ENCODE data around the gene CKS1B. TPM values are rescaled to one million over a fixed set of nuclear protein-coding genes. Genes with fewer than 3 reads are reported as not detected.
A peak's percentile ranks its signal among the peaks of the same experiment; 100 is the strongest.

The CKS1B gene
- total RNA-seq, 5 donors from 2014 or later (not counting 1 experiment from before 2014, with no cell fraction given) = 7.9 to 11.8 (median 10.3) TPM

GRCh38 chr1:154999571-155000410 is 25.3 kb downstream of the CKS1B start:
- peak overlapping the region; percentile 66 to 97 for H3K4me3 ChIP-seq (ENCODE audit: control insufficient read depth in 1 of 2, extremely low read depth in 1 of 2, low read length in 1 of 2)
- Mint-ChIP-seq H3K27me3 (no peaks in the 10 kb centered on the region), H3K36me3 (no peaks in the 10 kb centered on the region), H3K9me3 (no peaks in the 10 kb centered on the region), H3K4me3 (peak overlapping the region; percentile 68 to 89 (median 86)), H3K27ac (peak overlapping the region; percentile 92 to 94), H3K4me1 (peaks cover 35 to 41% (median 41%) of the 10 kb centered on the region in 3 donors)
- peak overlapping the region; percentile 95 for H3K27ac ChIP-seq (ENCODE audit: low read length)
- WGBS (ENCODE audit: insufficient coverage) = 2% methylated on average over 29 of the region's 50 CpGs
- peak in 5 of 35 experiments; percentile 30 to 72 (median 39) for DNase-seq
- peaks cover 17 to 69% of the 10 kb centered on the region in 2 experiments for H3K4me1 ChIP-seq (ENCODE audit: control insufficient read depth in 1 of 2, extremely low read depth in 1 of 2, insufficient read depth in 2 of 2, low read length in 2 of 2)
- ChIA-PET POLR2A (interaction anchor here in 1 of 2 donors (0.6 to 0.7 kb wide), 3 partner anchors 21 to 47 kb away, joined by 3 to 4 read pairs (median 3); no protein-coding TSS in a partner anchor), CTCF (interaction anchor here (0.5 to 2.1 kb wide), 13 partner anchors 9 to 1013 kb away, joined by 3 to 29 read pairs (median 5); partner anchors contain the start of genes FLAD1 (in 1 of the 2), PBXIP1 (in 1 of the 2) and RAB13 (in 1 of the 2))
- H3K36me3 ChIP-seq (ENCODE audit: control insufficient read depth in 2 of 2, extremely low read depth in 1 of 2, insufficient read depth in 1 of 2, low read length in 1 of 2) = no peaks in the 10 kb centered on the region
- H3K9me3 ChIP-seq = no peaks in the 10 kb centered on the region
- no peaks in the 10 kb centered on the region for H3K27me3 ChIP-seq (replicated peaks in 1 of 2; ENCODE audit: control insufficient read depth in 2 of 2, extremely low read depth in 1 of 2, insufficient read depth in 2 of 2, low read length in 1 of 2)
- ATAC-seq (replicated peaks in 1 of 4) = peak in 1 of 4 experiments; percentile 5

- ChIA-PET CTCF (interaction anchor here (0.6 to 2.1 kb wide), 6 partner anchors 10 to 1014 kb away, joined by 3 to 29 read pairs (median 6); partner anchors contain the start of genes FLAD1 (in 1 of the 2), PBXIP1 (in 1 of the 2) and RAB13 (in 1 of the 2)), POLR2A (interaction anchor here in 1 of 2 donors (0.6 to 0.7 kb wide), 3 partner anchors 20 to 46 kb away, joined by 3 to 4 read pairs (median 3); no protein-coding TSS in a partner anchor)
- H3K36me3 Mint-ChIP-seq = no peaks in the 10 kb centered on the region
Measured at GRCh38 chr1:155000411-155000725, 25.9 kb downstream of the CKS1B start.

GRCh38 chr1:155000726-155001424 is 26.4 kb downstream of the CKS1B start:
- H3K27ac ChIP-seq (ENCODE audit: low read length) = peak overlapping the region; percentile 95
- H3K36me3 ChIP-seq (ENCODE audit: control insufficient read depth in 2 of 2, extremely low read depth in 1 of 2, insufficient read depth in 1 of 2, low read length in 1 of 2) = no peaks in the 10 kb centered on the region
- POLR2A ChIA-PET = interaction anchor here in 1 of 2 donors (0.7 kb wide), 1 partner anchor 1105 kb away, joined by 4 read pairs; no protein-coding TSS in a partner anchor
- no peaks in the 10 kb centered on the region for H3K9me3 Mint-ChIP-seq
- under 1% methylated on average over 23 of the region's 43 CpGs for WGBS (ENCODE audit: insufficient coverage)
- peak in 32 of 35 experiments; percentile 32 to 80 (median 50) for DNase-seq
- H3K4me3 ChIP-seq (ENCODE audit: control insufficient read depth in 1 of 2, extremely low read depth in 1 of 2, low read length in 1 of 2) = peak overlapping the region; percentile 72 to 97
- ATAC-seq (replicated peaks in 1 of 4) = peak; percentile 31 to 44 (median 39)
- peaks cover 21 to 80% of the 10 kb centered on the region in 2 experiments for H3K4me1 ChIP-seq (ENCODE audit: control insufficient read depth in 1 of 2, extremely low read depth in 1 of 2, insufficient read depth in 2 of 2, low read length in 2 of 2)
- H3K9me3 ChIP-seq = no peaks in the 10 kb centered on the region
- peaks cover 44 to 52% (median 50%) of the 10 kb centered on the region in 3 donors for H3K4me1 Mint-ChIP-seq
- peak overlapping the region; percentile 84 to 89 (median 88) for H3K4me3 Mint-ChIP-seq
- H3K36me3 Mint-ChIP-seq = no peaks in the 10 kb centered on the region
- CTCF ChIA-PET = interaction anchor here (0.6 to 2.1 kb wide), 6 partner anchors 9 to 84 kb away, joined by 3 to 29 read pairs (median 4); partner anchors contain the start of gene FLAD1 (in 1 of the 2)
- H3K27me3 ChIP-seq (replicated peaks in 1 of 2; ENCODE audit: control insufficient read depth in 2 of 2, extremely low read depth in 1 of 2, insufficient read depth in 2 of 2, low read length in 1 of 2) = no peaks in the 10 kb centered on the region
- H3K27me3 Mint-ChIP-seq = no peaks in the 10 kb centered on the region
- H3K27ac Mint-ChIP-seq = peak overlapping the region; percentile 84 to 85

More at GRCh38 chr1:155000411-155000725, 25.9 kb downstream of the CKS1B start:
- ATAC-seq (replicated peaks in 1 of 4) (no peak), DNase-seq (peak in 1 of 35 experiments; percentile 42)
- Histone ChIP-seq H3K9me3 (no peaks in the 10 kb centered on the region), H3K27ac (ENCODE audit: low read length) (peak overlapping the region; percentile 95), H3K4me3 (ENCODE audit: control insufficient read depth in 1 of 2, extremely low read depth in 1 of 2, low read length in 1 of 2) (peak overlapping the region; percentile 72 to 97), H3K4me1 (ENCODE audit: control insufficient read depth in 1 of 2, extremely low read depth in 1 of 2, insufficient read depth in 2 of 2, low read length in 2 of 2) (peaks cover 21 to 75% of the 10 kb centered on the region in 2 experiments), H3K27me3 (replicated peaks in 1 of 2; ENCODE audit: control insufficient read depth in 2 of 2, extremely low read depth in 1 of 2, insufficient read depth in 2 of 2, low read length in 1 of 2) (no peaks in the 10 kb centered on the region), H3K36me3 (ENCODE audit: control insufficient read depth in 2 of 2, extremely low read depth in 1 of 2, insufficient read depth in 1 of 2, low read length in 1 of 2) (no peaks in the 10 kb centered on the region)
- Mint-ChIP-seq H3K27me3 (no peaks in the 10 kb centered on the region), H3K4me3 (peak overlapping the region; percentile 84 to 89 (median 86)), H3K27ac (peak overlapping the region; percentile 92 to 94), H3K9me3 (no peaks in the 10 kb centered on the region), H3K4me1 (peaks cover 39 to 47% (median 45%) of the 10 kb centered on the region in 3 donors)
- 7% methylated on average over 2 of the region's 13 CpGs for WGBS (ENCODE audit: insufficient coverage)

- H3K4me3 ChIP-seq (ENCODE audit: control insufficient read depth in 1 of 2, extremely low read depth in 1 of 2, low read length in 1 of 2) = peak overlapping the region; percentile 72 to 97
- no peaks in the 10 kb centered on the region for H3K27me3 Mint-ChIP-seq
Measured at GRCh38 chr1:155001425-155001674, 26.9 kb downstream of the CKS1B start.

GRCh38 chr1:155001675-155002463 is 27.4 kb downstream of the CKS1B start:
- DNase-seq (peak; percentile 92 to 100 (median 97)), ATAC-seq (replicated peaks in 1 of 4) (peak; percentile 78 to 80 (median 78))
- Histone ChIP-seq H3K27me3 (replicated peaks in 1 of 2; ENCODE audit: control insufficient read depth in 2 of 2, extremely low read depth in 1 of 2, insufficient read depth in 2 of 2, low read length in 1 of 2) (no peaks in the 10 kb centered on the region), H3K27ac (ENCODE audit: low read length) (peak overlapping the region; percentile 95), H3K4me3 (ENCODE audit: control insufficient read depth in 1 of 2, extremely low read depth in 1 of 2, low read length in 1 of 2) (peak overlapping the region; percentile 72 to 97), H3K9me3 (no peaks in the 10 kb centered on the region), H3K4me1 (ENCODE audit: control insufficient read depth in 1 of 2, extremely low read depth in 1 of 2, insufficient read depth in 2 of 2, low read length in 2 of 2) (peaks cover 28 to 90% of the 10 kb centered on the region in 2 experiments), H3K36me3 (ENCODE audit: control insufficient read depth in 2 of 2, extremely low read depth in 1 of 2, insufficient read depth in 1 of 2, low read length in 1 of 2) (no peaks in the 10 kb centered on the region)
- WGBS (ENCODE audit: insufficient coverage) = 0% methylated on average over 12 of the region's 38 CpGs
- peak overlapping the region; percentile 89 to 93 for H3K27ac Mint-ChIP-seq
- H3K36me3 Mint-ChIP-seq = no peaks in the 10 kb centered on the region
- H3K4me1 Mint-ChIP-seq = peaks cover 51 to 62% (median 58%) of the 10 kb centered on the region in 3 donors
- CTCF ChIA-PET = interaction anchor here (0.6 to 1.6 kb wide), 6 partner anchors 11 to 63 kb away, joined by 3 to 5 read pairs (median 4); no protein-coding TSS in a partner anchor
- peak overlapping the region; percentile 84 to 89 (median 88) for H3K4me3 Mint-ChIP-seq
- POLR2A ChIA-PET = interaction anchor here (0.7 to 1.0 kb wide), 3 partner anchors 10 to 1104 kb away, joined by 3 to 4 read pairs (median 3); partner anchors contain the start of gene PBXIP1 (in 1 of the 2)
- no peaks in the 10 kb centered on the region for H3K9me3 Mint-ChIP-seq
- no peaks in the 10 kb centered on the region for H3K27me3 Mint-ChIP-seq

More at GRCh38 chr1:155001425-155001674, 26.9 kb downstream of the CKS1B start:
- H3K4me1 Mint-ChIP-seq = peaks cover 46 to 57% (median 53%) of the 10 kb centered on the region in 3 donors
- ChIA-PET CTCF (interaction anchor here (0.6 to 1.6 kb wide), 3 partner anchors 11 to 16 kb away, joined by 4 to 5 read pairs (median 4); no protein-coding TSS in a partner anchor), POLR2A (interaction anchor here in 1 of 2 donors (0.7 kb wide), 1 partner anchor 1105 kb away, joined by 4 read pairs; no protein-coding TSS in a partner anchor)
- Histone ChIP-seq H3K4me1 (ENCODE audit: control insufficient read depth in 1 of 2, extremely low read depth in 1 of 2, insufficient read depth in 2 of 2, low read length in 2 of 2) (peaks cover 25 to 85% of the 10 kb centered on the region in 2 experiments), H3K27me3 (replicated peaks in 1 of 2; ENCODE audit: control insufficient read depth in 2 of 2, extremely low read depth in 1 of 2, insufficient read depth in 2 of 2, low read length in 1 of 2) (no peaks in the 10 kb centered on the region), H3K36me3 (ENCODE audit: control insufficient read depth in 2 of 2, extremely low read depth in 1 of 2, insufficient read depth in 1 of 2, low read length in 1 of 2) (no peaks in the 10 kb centered on the region), H3K27ac (ENCODE audit: low read length) (peak overlapping the region; percentile 95), H3K9me3 (no peaks in the 10 kb centered on the region)
- no peak for DNase-seq
- ATAC-seq (replicated peaks in 1 of 4) = no peak
- WGBS (ENCODE audit: insufficient coverage) = 0% methylated on average over 6 of the region's 11 CpGs
- H3K27ac Mint-ChIP-seq = peak overlapping the region; percentile 84 to 85
- peak overlapping the region; percentile 84 to 89 (median 88) for H3K4me3 Mint-ChIP-seq
- H3K9me3 Mint-ChIP-seq = no peaks in the 10 kb centered on the region
- no peaks in the 10 kb centered on the region for H3K36me3 Mint-ChIP-seq
